Liver (tissue), 9 donors: ENCODE results near the gene GALNT9. TPM values are rescaled to one million over a fixed set of nuclear protein-coding genes. Genes with fewer than 3 reads are reported as not detected.

ENCODE experiments used
- DNase-seq: peaks from one replicate; pipeline ENCODE4 v3.0.0-alpha.2; 2017; ENCODE audit warnings: low spot score
- H3K27ac ChIP-seq, 2 donors: one replicate each; pipeline ENCODE4 v1.7.0; 2013; ENCODE audit warnings: inconsistent platforms in 2 of 2, low read length in 2 of 2, control low read depth in 1 of 2, low read depth in 1 of 2, mild to moderate bottlenecking in 1 of 2
- H3K27me3 ChIP-seq, 4 donors: one replicate each; pipeline versions ENCODE4 v1.6.1 to v1.7.0; 2013; ENCODE audit warnings: low read length in 3 of 4, inconsistent platforms in 1 of 4, mild to moderate bottlenecking in 1 of 4, moderate library complexity in 1 of 4; ENCODE audit not compliant: control insufficient read depth in 4 of 4, insufficient read depth in 4 of 4
- H3K36me3 ChIP-seq, 4 donors: one replicate each; pipeline versions ENCODE4 v1.6.1 to v1.7.0; 2013; ENCODE audit warnings: low read length in 3 of 4, mild to moderate bottlenecking in 3 of 4, low read depth in 1 of 4, moderate library complexity in 1 of 4; ENCODE audit not compliant: control insufficient read depth in 4 of 4, insufficient read depth in 3 of 4
- H3K4me1 ChIP-seq, 4 donors: one replicate each; pipeline versions ENCODE4 v1.6.1 to v1.7.0; 2013; ENCODE audit warnings: low read length in 3 of 4, mild to moderate bottlenecking in 3 of 4, moderate library complexity in 1 of 4; ENCODE audit not compliant: control insufficient read depth in 4 of 4, insufficient read depth in 4 of 4
- H3K4me3 ChIP-seq, 3 donors: one replicate each; pipeline versions ENCODE4 v1.6.1 to v1.7.0; 2013; ENCODE audit warnings: low read length in 3 of 3, control low read depth in 1 of 3, low read depth in 1 of 3, mild to moderate bottlenecking in 1 of 3
- H3K9ac ChIP-seq, 2 donors: one replicate each; pipeline ENCODE4 v1.7.0; 2013; ENCODE audit warnings: low read length in 2 of 2, mild to moderate bottlenecking in 2 of 2, moderate library complexity in 2 of 2, control low read depth in 1 of 2, low read depth in 1 of 2
- H3K9me3 ChIP-seq, 4 donors: one replicate each; pipeline versions ENCODE4 v1.6.1 to v1.7.0; 2013; ENCODE audit warnings: low read length in 3 of 4; ENCODE audit not compliant: control insufficient read depth in 4 of 4
- ATF3 ChIP-seq: IDR thresholded peaks from 2 replicates; pipeline ENCODE4 v1.6.1; 2016; ENCODE audit warnings: antibody characterized with exemption
- CTCF ChIP-seq: fragments of 150-350 bp; IDR thresholded peaks from 2 replicates; pipeline ENCODE4 v1.5.1; 2017; ENCODE audit warnings: improper control_type of control experiment, low read depth, low read length; ENCODE audit not compliant: missing input control
- FOXA1 ChIP-seq: IDR thresholded peaks from 2 replicates; pipeline ENCODE4 v1.6.1; 2016; ENCODE audit warnings: antibody characterized with exemption
- FOXA2 ChIP-seq: IDR thresholded peaks from 2 replicates; pipeline ENCODE4 v1.6.1; 2016; ENCODE audit warnings: antibody characterized with exemption
- GABPA ChIP-seq, 2 donors: IDR thresholded peaks in 1 of 2; conservative IDR thresholded peaks in 1 of 2; 2 replicates each; pipeline ENCODE4 v1.6.1; 2016; ENCODE audit warnings: antibody characterized with exemption in 2 of 2, mild to moderate bottlenecking in 1 of 2, moderate library complexity in 1 of 2
- HNF4A ChIP-seq, 2 donors: conservative IDR thresholded peaks; 2 replicates each; pipeline ENCODE4 v1.6.1; 2016; ENCODE audit warnings: antibody characterized with exemption in 2 of 2, mild to moderate bottlenecking in 2 of 2
- HNF4G ChIP-seq: IDR thresholded peaks from 2 replicates; pipeline ENCODE4 v1.6.1; 2016; ENCODE audit warnings: antibody characterized with exemption
- JUND ChIP-seq, 2 donors: IDR thresholded peaks; 2 replicates each; pipeline ENCODE4 v1.6.1; 2016; ENCODE audit warnings: antibody characterized with exemption in 2 of 2
- NR2F2 ChIP-seq: IDR thresholded peaks from 2 replicates; pipeline ENCODE4 v1.6.1; 2016; ENCODE audit warnings: antibody characterized with exemption
- RAD21 ChIP-seq, 2 donors: IDR thresholded peaks; 2 replicates each; pipeline ENCODE4 v1.6.1; 2016; ENCODE audit warnings: antibody characterized with exemption in 2 of 2, mild to moderate bottlenecking in 2 of 2
- RXRA ChIP-seq, 2 donors: IDR thresholded peaks; 2 replicates each; pipeline ENCODE4 v1.6.1; 2017 to 2018; ENCODE audit warnings: antibody characterized with exemption in 2 of 2, mild to moderate bottlenecking in 1 of 2
- TAF1 ChIP-seq: conservative IDR thresholded peaks from 2 replicates; pipeline ENCODE4 v1.6.1; 2016; ENCODE audit warnings: antibody characterized with exemption, mild to moderate bottlenecking
- YY1 ChIP-seq: IDR thresholded peaks from 2 replicates; pipeline ENCODE4 v1.6.1; 2016; ENCODE audit warnings: antibody characterized with exemption, mild to moderate bottlenecking
- WGBS: extraction: QIAGEN DNeasy Blood & Tissue Kit; methylation state at CpG from one replicate; pipeline ENCODE4 v1.1.7; 2013; 5-methylcytosine and 5-hydroxymethylcytosine counted together
- polyA plus RNA-seq, 2 donors: library from polyadenylated mRNA; stranded (reverse) in 1 of 2; unstranded in 1 of 2; fragments of 200-250 nt in 1 of 2; fragments of >200 nt in 1 of 2; fragmentation: Nextera tagmentation in 1 of 2; extraction: Ambion mirVana in 1 of 2; gene quantifications; one replicate each; pipeline versions ENCODE4 v1.2.1 to v1.2.3, GENCODE V29; 2013 to 2015
- total RNA-seq, 2 donors: library from RNA; depleted of rRNA; stranded (reverse); fragments of >200 nt; gene quantifications; one replicate each; pipeline ENCODE4 v1.2.3, GENCODE V29; 2014
- TF ChIP-seq, protein P1 (sequence below): IDR thresholded peaks from 2 replicates; pipeline ENCODE4 v1.6.1; 2016; ENCODE audit warnings: antibody characterized with exemption, mild to moderate bottlenecking
- TF ChIP-seq, protein P2 (sequence below): IDR thresholded peaks from 2 replicates; pipeline ENCODE4 v1.6.1; 2016; ENCODE audit warnings: antibody characterized with exemption
- TF ChIP-seq, protein P3 (sequence below): IDR thresholded peaks from 2 replicates; pipeline ENCODE4 v1.6.1; 2016; ENCODE audit warnings: antibody characterized with exemption
- donor health status: healthy.
- donor health status: healthy.
- donor health status: healthy.
- donor health status: healthy.
- donor health status: healthy.

GALNT9 gene
- total and polyA plus RNA-seq, 4 donors: 0.05 to 0.25 (median 0.09) TPM; not detected in 1

- TF ChIP-seq GABPA (IDR thresholded peaks at IDR 0.05 in 1 of 2, conservative IDR thresholded peaks at IDR 0.05 in 1 of 2) (no peak), FOXA2 (no peak), RAD21 (IDR thresholded peaks at IDR 0.05) (no peak), CTCF (no peak), TAF1 (no peak), RXRA (IDR thresholded peaks at IDR 0.05) (no peak), HNF4G (no peak), HNF4A (conservative IDR thresholded peaks at IDR 0.05) (no peak), JUND (IDR thresholded peaks at IDR 0.05) (no peak), FOXA1 (no peak), NR2F2 (no peak), YY1 (no peak), ATF3 (no peak)
- TF ChIP-seq, protein P1, sequence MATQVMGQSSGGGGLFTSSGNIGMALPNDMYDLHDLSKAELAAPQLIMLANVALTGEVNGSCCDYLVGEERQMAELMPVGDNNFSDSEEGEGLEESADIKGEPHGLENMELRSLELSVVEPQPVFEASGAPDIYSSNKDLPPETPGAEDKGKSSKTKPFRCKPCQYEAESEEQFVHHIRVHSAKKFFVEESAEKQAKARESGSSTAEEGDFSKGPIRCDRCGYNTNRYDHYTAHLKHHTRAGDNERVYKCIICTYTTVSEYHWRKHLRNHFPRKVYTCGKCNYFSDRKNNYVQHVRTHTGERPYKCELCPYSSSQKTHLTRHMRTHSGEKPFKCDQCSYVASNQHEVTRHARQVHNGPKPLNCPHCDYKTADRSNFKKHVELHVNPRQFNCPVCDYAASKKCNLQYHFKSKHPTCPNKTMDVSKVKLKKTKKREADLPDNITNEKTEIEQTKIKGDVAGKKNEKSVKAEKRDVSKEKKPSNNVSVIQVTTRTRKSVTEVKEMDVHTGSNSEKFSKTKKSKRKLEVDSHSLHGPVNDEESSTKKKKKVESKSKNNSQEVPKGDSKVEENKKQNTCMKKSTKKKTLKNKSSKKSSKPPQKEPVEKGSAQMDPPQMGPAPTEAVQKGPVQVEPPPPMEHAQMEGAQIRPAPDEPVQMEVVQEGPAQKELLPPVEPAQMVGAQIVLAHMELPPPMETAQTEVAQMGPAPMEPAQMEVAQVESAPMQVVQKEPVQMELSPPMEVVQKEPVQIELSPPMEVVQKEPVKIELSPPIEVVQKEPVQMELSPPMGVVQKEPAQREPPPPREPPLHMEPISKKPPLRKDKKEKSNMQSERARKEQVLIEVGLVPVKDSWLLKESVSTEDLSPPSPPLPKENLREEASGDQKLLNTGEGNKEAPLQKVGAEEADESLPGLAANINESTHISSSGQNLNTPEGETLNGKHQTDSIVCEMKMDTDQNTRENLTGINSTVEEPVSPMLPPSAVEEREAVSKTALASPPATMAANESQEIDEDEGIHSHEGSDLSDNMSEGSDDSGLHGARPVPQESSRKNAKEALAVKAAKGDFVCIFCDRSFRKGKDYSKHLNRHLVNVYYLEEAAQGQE: no peak
- TF ChIP-seq, protein P2, sequence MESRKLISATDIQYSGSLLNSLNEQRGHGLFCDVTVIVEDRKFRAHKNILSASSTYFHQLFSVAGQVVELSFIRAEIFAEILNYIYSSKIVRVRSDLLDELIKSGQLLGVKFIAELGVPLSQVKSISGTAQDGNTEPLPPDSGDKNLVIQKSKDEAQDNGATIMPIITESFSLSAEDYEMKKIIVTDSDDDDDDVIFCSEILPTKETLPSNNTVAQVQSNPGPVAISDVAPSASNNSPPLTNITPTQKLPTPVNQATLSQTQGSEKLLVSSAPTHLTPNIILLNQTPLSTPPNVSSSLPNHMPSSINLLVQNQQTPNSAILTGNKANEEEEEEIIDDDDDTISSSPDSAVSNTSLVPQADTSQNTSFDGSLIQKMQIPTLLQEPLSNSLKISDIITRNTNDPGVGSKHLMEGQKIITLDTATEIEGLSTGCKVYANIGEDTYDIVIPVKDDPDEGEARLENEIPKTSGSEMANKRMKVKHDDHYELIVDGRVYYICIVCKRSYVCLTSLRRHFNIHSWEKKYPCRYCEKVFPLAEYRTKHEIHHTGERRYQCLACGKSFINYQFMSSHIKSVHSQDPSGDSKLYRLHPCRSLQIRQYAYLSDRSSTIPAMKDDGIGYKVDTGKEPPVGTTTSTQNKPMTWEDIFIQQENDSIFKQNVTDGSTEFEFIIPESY: no peak
- TF ChIP-seq, protein P3, sequence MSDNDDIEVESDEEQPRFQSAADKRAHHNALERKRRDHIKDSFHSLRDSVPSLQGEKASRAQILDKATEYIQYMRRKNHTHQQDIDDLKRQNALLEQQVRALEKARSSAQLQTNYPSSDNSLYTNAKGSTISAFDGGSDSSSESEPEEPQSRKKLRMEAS: no peak
- no peak overlapping the region for H3K9ac ChIP-seq
- no peak overlapping the region for H3K27ac ChIP-seq
- H3K9me3 ChIP-seq: no peaks in the 10 kb centered on the region
- WGBS: 69% methylated on average over 14 of the region's 14 CpGs
- H3K27me3 ChIP-seq: no peaks in the 10 kb centered on the region
- no peak for DNase-seq
- no peak overlapping the region for H3K4me3 ChIP-seq
- peaks cover 2 to 14% (median 11%) of the 10 kb centered on the region in 4 donors for H3K4me1 ChIP-seq
- peaks cover 0 to 7% (median 0%) of the 10 kb centered on the region in 4 donors for H3K36me3 ChIP-seq
Measured at GRCh38 chr12:132161036-132161781, 168.2 kb downstream of the GALNT9 start.
